Neural progenitor cell (in vitro differentiated cells): ENCODE data around the gene HSF4.

ENCODE experiments used
- CTCF ChIP-seq: fragments of 200-600 bp; sonication (generic); IDR thresholded peaks from 2 replicates; pipeline ENCODE4 v1.5.1; 2017; ENCODE audit warnings: antibody characterized with exemption, mild to moderate bottlenecking
- EZH2phosphoT487 ChIP-seq: fragments of 200-600 bp; sonication (generic); IDR thresholded peaks from 2 replicates; pipeline ENCODE4 v1.6.1; 2017; ENCODE audit warnings: antibody characterized with exemption

GRCh38 chr16:67201411-67202345, 37.1 kb downstream of the HSF4 start:
- no peak for TF ChIP-seq EZH2phosphoT487
- no peak for TF ChIP-seq CTCF
